ENCODE measurements around the gene NFKBIB.

NFKBIB gene

DNA sequence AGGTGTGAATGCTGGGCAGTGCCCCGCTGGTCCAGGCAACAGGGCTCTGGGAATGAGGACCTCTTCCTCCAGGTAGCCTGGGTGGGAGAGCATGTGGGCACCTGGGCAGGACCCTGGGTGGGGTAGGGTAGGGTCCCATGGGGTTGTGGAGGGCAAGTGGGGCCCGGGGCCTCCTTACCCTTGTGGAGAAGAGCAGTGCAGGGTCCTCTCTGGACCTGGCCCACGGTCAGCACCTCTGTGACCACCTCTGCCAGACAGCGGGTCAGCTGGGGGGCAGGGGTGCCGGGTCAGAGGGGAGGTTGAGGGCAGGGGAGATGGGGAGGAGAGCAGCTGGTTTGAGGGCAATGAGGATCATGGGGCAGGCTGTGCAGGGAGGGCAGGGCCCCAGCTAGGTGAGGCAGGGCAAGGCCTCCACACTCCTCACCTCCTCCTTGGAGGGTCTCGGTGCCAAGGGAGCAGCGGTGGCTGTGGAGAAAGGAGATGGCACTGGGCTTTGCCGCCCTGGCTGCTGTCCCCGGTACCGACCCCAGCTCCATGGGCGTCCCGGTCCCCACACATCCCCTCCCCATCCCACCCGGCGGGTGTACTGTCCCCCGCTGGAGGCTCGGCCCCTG is 11.7 kb downstream of the NFKBIB start:
- Histone ChIP-seq H3K9ac (ENCODE audit: low read length) (no peak overlapping the region), H3K9me3 (replicated peaks; ENCODE audit: insufficient read depth, low read length) (no peaks in the 10 kb centered on the region), H3K4me3 (ENCODE audit: low read length) (no peak overlapping the region), H3K4me2 (ENCODE audit: low read depth, low read length) (no peak overlapping the region), H3K27ac (ENCODE audit: low read length) (no peak overlapping the region), H2AFZ (ENCODE audit: low read length) (no peak overlapping the region), H3K9me2 (replicated peaks; ENCODE audit: insufficient read depth, low read length) (no peaks in the 10 kb centered on the region), H4K20me1 (ENCODE audit: insufficient read depth, low read length) (no peaks in the 10 kb centered on the region), H3F3A (ENCODE audit: insufficient read depth, low read length) (no peaks in the 10 kb centered on the region), H3K79me2 (ENCODE audit: low read length) (no peaks in the 10 kb centered on the region), H3K27me3 (replicated peaks; ENCODE audit: insufficient read depth, low read length) (no peaks in the 10 kb centered on the region), H3K4me1 (ENCODE audit: low read length) (no peaks in the 10 kb centered on the region), H3K36me3 (replicated peaks; ENCODE audit: insufficient read depth, low read length) (no peaks in the 10 kb centered on the region)
- no peak for DNase-seq
- TF ChIP-seq, protein P1, sequence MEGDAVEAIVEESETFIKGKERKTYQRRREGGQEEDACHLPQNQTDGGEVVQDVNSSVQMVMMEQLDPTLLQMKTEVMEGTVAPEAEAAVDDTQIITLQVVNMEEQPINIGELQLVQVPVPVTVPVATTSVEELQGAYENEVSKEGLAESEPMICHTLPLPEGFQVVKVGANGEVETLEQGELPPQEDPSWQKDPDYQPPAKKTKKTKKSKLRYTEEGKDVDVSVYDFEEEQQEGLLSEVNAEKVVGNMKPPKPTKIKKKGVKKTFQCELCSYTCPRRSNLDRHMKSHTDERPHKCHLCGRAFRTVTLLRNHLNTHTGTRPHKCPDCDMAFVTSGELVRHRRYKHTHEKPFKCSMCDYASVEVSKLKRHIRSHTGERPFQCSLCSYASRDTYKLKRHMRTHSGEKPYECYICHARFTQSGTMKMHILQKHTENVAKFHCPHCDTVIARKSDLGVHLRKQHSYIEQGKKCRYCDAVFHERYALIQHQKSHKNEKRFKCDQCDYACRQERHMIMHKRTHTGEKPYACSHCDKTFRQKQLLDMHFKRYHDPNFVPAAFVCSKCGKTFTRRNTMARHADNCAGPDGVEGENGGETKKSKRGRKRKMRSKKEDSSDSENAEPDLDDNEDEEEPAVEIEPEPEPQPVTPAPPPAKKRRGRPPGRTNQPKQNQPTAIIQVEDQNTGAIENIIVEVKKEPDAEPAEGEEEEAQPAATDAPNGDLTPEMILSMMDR (IDR thresholded peaks at IDR 0.05; ENCODE audit: low read length) = no peak
- TF ChIP-seq EZH2phosphoT487 (IDR thresholded peaks at IDR 0.05; ENCODE audit: low read length) (no peak), EZH2 (optimal IDR thresholded peaks at IDR 0.05; ENCODE audit: low read depth, low read length) (no peak)

DNA sequence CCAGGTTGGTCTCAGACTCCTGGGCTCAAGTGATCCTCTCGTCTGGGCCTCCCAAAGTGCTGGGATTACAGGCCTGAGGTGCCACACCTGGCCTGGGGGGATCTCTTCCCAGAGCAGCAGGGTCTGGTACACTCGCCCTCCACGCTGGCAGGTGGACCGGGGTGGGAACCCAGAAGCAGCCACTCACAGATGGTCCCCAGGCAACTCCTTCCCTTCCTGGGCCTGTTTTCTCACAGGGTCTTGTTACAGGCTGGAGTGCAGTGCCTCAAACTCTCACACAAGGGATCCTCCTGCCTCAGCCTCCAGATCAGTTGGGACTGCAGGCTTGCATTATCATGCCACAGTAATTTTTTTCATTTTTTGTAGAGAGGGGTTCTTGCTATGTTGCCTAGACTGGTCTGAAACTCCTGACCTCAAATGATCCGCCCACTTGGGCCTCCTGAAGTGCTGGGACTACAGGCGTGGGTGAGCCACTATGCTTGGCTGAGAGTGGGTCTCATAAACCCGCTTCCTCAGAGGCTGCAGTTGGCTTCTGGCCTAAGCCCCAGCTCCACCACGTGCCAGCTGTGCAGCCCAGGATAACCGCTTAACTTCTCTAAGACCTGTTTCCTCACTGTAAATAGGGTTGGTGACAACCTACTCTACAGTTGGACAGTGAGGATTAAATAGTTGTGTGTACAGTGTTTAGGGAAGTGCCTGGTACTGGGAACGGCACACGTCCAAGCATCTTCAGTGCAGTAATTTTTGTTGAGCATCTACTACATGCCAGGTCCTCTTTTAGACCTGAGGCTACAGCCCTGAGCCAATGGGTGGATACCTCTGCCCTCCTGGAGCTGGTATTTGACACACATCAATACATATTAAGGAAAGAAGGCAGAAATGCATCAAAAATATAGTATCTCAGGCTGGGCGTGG is 13.1 kb downstream of the NFKBIB start:
- Histone ChIP-seq H3K4me2 (ENCODE audit: low read depth, low read length) (no peak overlapping the region), H3K36me3 (replicated peaks; ENCODE audit: insufficient read depth, low read length) (no peaks in the 10 kb centered on the region), H3K9me2 (replicated peaks; ENCODE audit: insufficient read depth, low read length) (no peaks in the 10 kb centered on the region), H3K79me2 (ENCODE audit: low read length) (no peaks in the 10 kb centered on the region), H3K9me3 (replicated peaks; ENCODE audit: insufficient read depth, low read length) (no peaks in the 10 kb centered on the region), H2AFZ (ENCODE audit: low read length) (no peak overlapping the region), H3K27me3 (replicated peaks; ENCODE audit: insufficient read depth, low read length) (no peaks in the 10 kb centered on the region), H3K4me3 (ENCODE audit: low read length) (no peak overlapping the region), H4K20me1 (ENCODE audit: insufficient read depth, low read length) (no peaks in the 10 kb centered on the region), H3K27ac (ENCODE audit: low read length) (no peak overlapping the region), H3F3A (ENCODE audit: insufficient read depth, low read length) (no peaks in the 10 kb centered on the region), H3K4me1 (ENCODE audit: low read length) (no peaks in the 10 kb centered on the region), H3K9ac (ENCODE audit: low read length) (no peak overlapping the region)
- TF ChIP-seq, protein P1 (IDR thresholded peaks at IDR 0.05; ENCODE audit: low read length) = no peak
- no peak for TF ChIP-seq EZH2 (optimal IDR thresholded peaks at IDR 0.05; ENCODE audit: low read depth, low read length)
- TF ChIP-seq EZH2phosphoT487 (IDR thresholded peaks at IDR 0.05; ENCODE audit: low read length) = no peak
- no peak for DNase-seq

DNA sequence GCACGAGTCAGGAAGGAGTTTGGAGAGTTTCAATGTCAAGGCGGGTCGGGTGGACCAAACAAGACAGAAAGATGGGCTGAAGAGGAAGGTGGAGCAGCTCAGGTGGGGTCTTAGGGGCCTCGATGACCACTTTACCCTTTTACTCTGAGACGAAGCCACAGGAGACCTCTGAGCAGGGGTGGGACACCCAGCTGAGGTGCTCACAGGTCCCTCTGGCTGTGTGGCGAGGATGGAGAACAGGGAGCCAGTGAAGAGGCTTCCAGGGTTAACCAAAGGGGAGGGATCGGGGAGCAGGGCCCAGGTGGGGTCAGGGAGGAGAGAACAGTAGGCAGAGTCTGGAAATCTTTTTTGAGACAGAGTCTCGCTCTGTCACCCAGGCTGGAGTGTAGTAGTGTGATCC is 14.2 kb downstream of the NFKBIB start:
- Histone ChIP-seq H3K36me3 (replicated peaks; ENCODE audit: insufficient read depth, low read length) (no peaks in the 10 kb centered on the region), H3K4me2 (ENCODE audit: low read depth, low read length) (no peak overlapping the region), H3K9me2 (replicated peaks; ENCODE audit: insufficient read depth, low read length) (no peaks in the 10 kb centered on the region), H3F3A (ENCODE audit: insufficient read depth, low read length) (no peaks in the 10 kb centered on the region), H3K27me3 (replicated peaks; ENCODE audit: insufficient read depth, low read length) (no peaks in the 10 kb centered on the region), H3K27ac (ENCODE audit: low read length) (no peak overlapping the region), H3K79me2 (ENCODE audit: low read length) (no peaks in the 10 kb centered on the region), H2AFZ (ENCODE audit: low read length) (no peak overlapping the region), H3K9ac (ENCODE audit: low read length) (no peak overlapping the region), H3K4me1 (ENCODE audit: low read length) (no peaks in the 10 kb centered on the region), H3K9me3 (replicated peaks; ENCODE audit: insufficient read depth, low read length) (no peaks in the 10 kb centered on the region), H4K20me1 (ENCODE audit: insufficient read depth, low read length) (no peaks in the 10 kb centered on the region), H3K4me3 (ENCODE audit: low read length) (no peak overlapping the region)
- TF ChIP-seq EZH2phosphoT487 (IDR thresholded peaks at IDR 0.05; ENCODE audit: low read length) (no peak), EZH2 (optimal IDR thresholded peaks at IDR 0.05; ENCODE audit: low read depth, low read length) (no peak)
- TF ChIP-seq, protein P1 (IDR thresholded peaks at IDR 0.05; ENCODE audit: low read length) = no peak
- no peak for DNase-seq
